Stomach (tissue), 4 donors: ENCODE data around the gene PSMB3.

Experiments
- EP300 ChIP-seq: sonication (generic); formaldehyde crosslinking; IDR thresholded peaks from one replicate; pipeline ENCODE4 v1.6.1; 2017; ENCODE audit warnings: antibody characterized with exemption
- POLR2A ChIP-seq, 4 donors: fragments of 450-650 bp; IDR thresholded peaks; one replicate each; pipeline ENCODE4 v1.6.1; 2016; ENCODE audit warnings: antibody characterized with exemption in 4 of 4, control low read depth in 2 of 4, mild to moderate bottlenecking in 1 of 4, moderate library complexity in 1 of 4
- POLR2AphosphoS5 ChIP-seq, 3 donors: sonication (generic); formaldehyde crosslinking; IDR thresholded peaks; one replicate each; pipeline ENCODE4 v1.6.1; 2016; ENCODE audit warnings: antibody characterized with exemption in 3 of 3
- TF ChIP-seq, protein P1 (sequence below), 7 experiments: fragments of 450-650 bp in 4 of 7; fragments of 200-600 bp in 3 of 7; sonication (generic) in 3 of 7; IDR thresholded peaks; one replicate each; pipeline ENCODE4 v1.5.1; 2016 to 2019; ENCODE audit warnings: antibody characterized with exemption in 7 of 7, control low read depth in 2 of 7, mild to moderate bottlenecking in 1 of 7

DNA sequence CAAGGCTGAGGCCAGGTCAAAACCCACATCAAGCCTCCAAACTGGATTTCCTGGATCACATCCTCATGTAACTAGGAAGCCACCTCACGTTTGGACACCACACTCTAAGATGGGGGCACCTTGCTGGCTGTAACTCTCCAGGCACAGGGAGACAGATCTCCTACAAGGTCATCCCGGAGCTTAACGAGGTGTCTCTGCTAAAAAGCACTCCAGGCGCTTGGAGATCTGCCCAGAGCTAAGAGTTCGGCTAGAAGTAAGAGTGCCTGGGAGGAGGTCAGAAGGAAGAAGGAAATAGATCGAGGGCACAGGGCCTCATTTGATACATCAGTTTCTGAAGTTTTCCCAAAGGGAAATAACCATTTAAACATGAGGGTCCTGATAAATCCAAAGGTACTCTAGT is 15.9 kb downstream of the PSMB3 start:
- TF ChIP-seq, protein P1, sequence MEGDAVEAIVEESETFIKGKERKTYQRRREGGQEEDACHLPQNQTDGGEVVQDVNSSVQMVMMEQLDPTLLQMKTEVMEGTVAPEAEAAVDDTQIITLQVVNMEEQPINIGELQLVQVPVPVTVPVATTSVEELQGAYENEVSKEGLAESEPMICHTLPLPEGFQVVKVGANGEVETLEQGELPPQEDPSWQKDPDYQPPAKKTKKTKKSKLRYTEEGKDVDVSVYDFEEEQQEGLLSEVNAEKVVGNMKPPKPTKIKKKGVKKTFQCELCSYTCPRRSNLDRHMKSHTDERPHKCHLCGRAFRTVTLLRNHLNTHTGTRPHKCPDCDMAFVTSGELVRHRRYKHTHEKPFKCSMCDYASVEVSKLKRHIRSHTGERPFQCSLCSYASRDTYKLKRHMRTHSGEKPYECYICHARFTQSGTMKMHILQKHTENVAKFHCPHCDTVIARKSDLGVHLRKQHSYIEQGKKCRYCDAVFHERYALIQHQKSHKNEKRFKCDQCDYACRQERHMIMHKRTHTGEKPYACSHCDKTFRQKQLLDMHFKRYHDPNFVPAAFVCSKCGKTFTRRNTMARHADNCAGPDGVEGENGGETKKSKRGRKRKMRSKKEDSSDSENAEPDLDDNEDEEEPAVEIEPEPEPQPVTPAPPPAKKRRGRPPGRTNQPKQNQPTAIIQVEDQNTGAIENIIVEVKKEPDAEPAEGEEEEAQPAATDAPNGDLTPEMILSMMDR (IDR thresholded peaks at IDR 0.05) = no peak
- TF ChIP-seq EP300 (no peak), POLR2A (IDR thresholded peaks at IDR 0.05) (no peak), POLR2AphosphoS5 (IDR thresholded peaks at IDR 0.05) (no peak)
